Measurements from ENCODE around the gene FAM168A.

- no peak for TF ChIP-seq CTCF (IDR thresholded peaks at IDR 0.05)
- no peak for TF ChIP-seq POLR2A (IDR thresholded peaks at IDR 0.05)
Observed at GRCh38 chr11:73585834-73586575, 11.9 kb downstream of the FAM168A start.
